Mesenchymal stem cell (in vitro differentiated cells and primary cell): ENCODE data around the gene TRPM3.

Experiments
- DNase-seq: peaks from one replicate; pipeline ENCODE4 v3.0.0-alpha.2; 2013
- H2AFZ ChIP-seq: one replicate; pipeline ENCODE4 v1.6.1; 2013; ENCODE audit warnings: low read depth, mild to moderate bottlenecking, control low read depth, inconsistent platforms, low read length, moderate library complexity
- H2AK5ac ChIP-seq: 2 replicates; pipeline ENCODE4 v1.6.1; 2013; ENCODE audit warnings: low read length, moderate library complexity, mild to moderate bottlenecking, inconsistent platforms; ENCODE audit not compliant: severe bottlenecking
- H2BK120ac ChIP-seq: one replicate; pipeline ENCODE4 v1.6.1; 2013; ENCODE audit warnings: low read depth, mild to moderate bottlenecking, inconsistent platforms, low read length, moderate library complexity
- H2BK12ac ChIP-seq, 2 experiments: one replicate each; pipeline ENCODE4 v1.6.1; 2013; ENCODE audit warnings: inconsistent platforms in 2 of 2, low read length in 2 of 2, mild to moderate bottlenecking in 2 of 2, moderate library complexity in 2 of 2, control low read depth in 1 of 2
- H2BK15ac ChIP-seq: one replicate; pipeline ENCODE4 v1.6.1; 2013; ENCODE audit warnings: mild to moderate bottlenecking, low read depth, inconsistent platforms; ENCODE audit not compliant: poor library complexity, severe bottlenecking
- H2BK5ac ChIP-seq: 2 replicates; pipeline ENCODE4 v1.6.1; 2013; ENCODE audit warnings: low read depth, mild to moderate bottlenecking, low read length, control low read depth, inconsistent platforms; ENCODE audit not compliant: poor library complexity, severe bottlenecking
- H3K14ac ChIP-seq, 2 experiments: one replicate each; pipeline ENCODE4 v1.6.1; 2013; ENCODE audit warnings: inconsistent platforms in 2 of 2, low read length in 2 of 2, control low read depth in 1 of 2, mild to moderate bottlenecking in 1 of 2, moderate library complexity in 1 of 2
- H3K18ac ChIP-seq, 2 experiments: one replicate each; pipeline ENCODE4 v1.6.1; 2013; ENCODE audit warnings: inconsistent platforms in 2 of 2, low read length in 2 of 2, control low read depth in 1 of 2, low read depth in 1 of 2, mild to moderate bottlenecking in 1 of 2
- H3K23ac ChIP-seq, 2 experiments: one replicate each; pipeline ENCODE4 v1.6.1; 2013; ENCODE audit warnings: inconsistent platforms in 2 of 2, low read length in 2 of 2, mild to moderate bottlenecking in 2 of 2, moderate library complexity in 2 of 2, control low read depth in 1 of 2
- H3K27ac ChIP-seq: 2 replicates; pipeline ENCODE4 v1.5.1; 2013; ENCODE audit warnings: mild to moderate bottlenecking, moderate library complexity, low read length, control low read depth, inconsistent platforms; ENCODE audit not compliant: poor library complexity, severe bottlenecking
- H3K27me3 ChIP-seq, 2 experiments: 2 replicates each; pipeline versions ENCODE4 v1.6.1 to v1.7.0; 2013; ENCODE audit warnings: low read length in 2 of 2, mild to moderate bottlenecking in 2 of 2, moderate library complexity in 2 of 2, control low read depth in 1 of 2, inconsistent platforms in 1 of 2; ENCODE audit not compliant: control insufficient read depth in 1 of 2, insufficient read depth in 1 of 2
- H3K36me3 ChIP-seq, 2 experiments: 2 replicates each; pipeline versions ENCODE4 v1.6.1 to v1.7.0; 2013; ENCODE audit warnings: low read length in 2 of 2, control low read depth in 1 of 2, inconsistent platforms in 1 of 2, low read depth in 1 of 2, mild to moderate bottlenecking in 1 of 2; ENCODE audit not compliant: insufficient read depth in 2 of 2, control insufficient read depth in 1 of 2
- H3K4ac ChIP-seq, 2 experiments: one replicate each; pipeline ENCODE4 v1.6.1; 2013; ENCODE audit warnings: inconsistent platforms in 2 of 2, low read length in 2 of 2, mild to moderate bottlenecking in 2 of 2, moderate library complexity in 2 of 2, control low read depth in 1 of 2, low read depth in 1 of 2
- H3K4me1 ChIP-seq: 2 replicates; pipeline ENCODE4 v1.6.1; 2013; ENCODE audit warnings: low read depth, low read length, control low read depth; ENCODE audit not compliant: control insufficient read depth, insufficient read depth
- H3K4me2 ChIP-seq: 2 replicates; pipeline ENCODE4 v1.6.1; 2013; ENCODE audit warnings: low read length, mild to moderate bottlenecking, inconsistent platforms; ENCODE audit not compliant: poor library complexity, severe bottlenecking
- H3K4me3 ChIP-seq, 2 experiments: 2 replicates each; pipeline versions ENCODE4 v1.5.1 to v1.7.0; 2013; ENCODE audit warnings: low read length in 2 of 2, mild to moderate bottlenecking in 2 of 2, control low read depth in 1 of 2, low read depth in 1 of 2; ENCODE audit not compliant: insufficient read depth in 1 of 2
- H3K79me1 ChIP-seq: replicated peaks from 2 replicates; pipeline ENCODE4 v1.6.1; 2013; ENCODE audit warnings: mild to moderate bottlenecking, control low read depth, low read length, inconsistent platforms; ENCODE audit not compliant: poor library complexity, severe bottlenecking
- H3K9ac ChIP-seq: 2 replicates; pipeline ENCODE4 v1.7.0; 2013; ENCODE audit warnings: mild to moderate bottlenecking, low read length, moderate library complexity
- H3K9me3 ChIP-seq: 2 replicates; pipeline ENCODE4 v1.7.0; 2013; ENCODE audit warnings: mild to moderate bottlenecking, low read length; ENCODE audit not compliant: control insufficient read depth
- H4K8ac ChIP-seq: one replicate; pipeline ENCODE4 v1.6.1; 2013; ENCODE audit warnings: inconsistent platforms, mild to moderate bottlenecking, low read length, moderate library complexity
- H4K91ac ChIP-seq: one replicate; pipeline ENCODE4 v1.6.1; 2013; ENCODE audit warnings: mild to moderate bottlenecking, low read length, inconsistent platforms
- WGBS: methylation state at CpG from one replicate; pipeline ENCODE4 v1.1.7; 2013; ENCODE audit warnings: mixed read lengths; 5-methylcytosine and 5-hydroxymethylcytosine counted together

Gene TRPM3

DNA sequence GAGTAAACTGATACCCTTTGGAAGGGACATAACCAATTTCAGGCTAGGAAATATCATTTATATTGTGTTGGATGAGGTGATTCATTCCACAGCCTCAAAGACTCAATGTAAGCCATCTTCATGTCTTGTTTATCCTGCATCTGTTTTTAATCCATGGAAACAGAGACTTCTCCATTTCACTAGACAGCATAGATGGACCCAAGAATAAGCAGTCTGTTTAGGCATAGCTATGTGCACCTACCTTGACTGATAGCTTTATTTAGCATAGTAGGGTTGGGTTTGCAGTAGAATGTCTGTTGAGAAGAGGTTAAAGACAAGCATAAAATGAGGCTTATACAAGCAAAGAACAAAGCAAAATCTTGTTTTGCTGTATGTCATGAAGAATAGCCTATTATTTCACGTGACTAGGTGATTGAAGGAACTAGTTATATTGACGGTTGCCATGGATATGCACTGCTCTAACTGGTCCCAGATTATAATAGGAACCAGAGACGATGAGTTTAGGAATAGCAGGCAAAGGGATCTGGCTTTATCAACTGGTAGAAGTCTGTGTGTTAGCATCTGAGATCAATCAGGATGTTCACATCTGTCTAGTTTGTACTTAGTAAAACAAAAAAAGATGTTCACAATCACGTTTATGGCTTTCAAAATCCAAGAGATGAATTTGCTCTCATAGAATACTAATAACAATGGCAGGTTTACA, 552.2 kb downstream of the TRPM3 start:
- DNase-seq = peak; percentile 78
- Histone ChIP-seq H4K91ac (no peak overlapping the region), H3K4ac (no peak overlapping the region), H3K36me3 (no peaks in the 10 kb centered on the region), H3K9ac (no peak overlapping the region), H3K14ac (no peak overlapping the region), H2AK5ac (no peak overlapping the region), H2BK12ac (no peak overlapping the region), H2BK5ac (no peak overlapping the region), H3K27me3 (no peaks in the 10 kb centered on the region), H2AFZ (no peak overlapping the region), H3K23ac (no peak overlapping the region), H3K4me3 (no peak overlapping the region), H3K27ac (no peak overlapping the region), H2BK120ac (no peak overlapping the region), H3K79me1 (no peaks in the 10 kb centered on the region), H4K8ac (no peak overlapping the region), H3K4me1 (no peaks in the 10 kb centered on the region), H3K18ac (no peak overlapping the region), H3K9me3 (no peaks in the 10 kb centered on the region), H3K4me2 (no peak overlapping the region), H2BK15ac (no peak overlapping the region)
- 81% methylated on average over 3 of the region's 4 CpGs for WGBS

DNA sequence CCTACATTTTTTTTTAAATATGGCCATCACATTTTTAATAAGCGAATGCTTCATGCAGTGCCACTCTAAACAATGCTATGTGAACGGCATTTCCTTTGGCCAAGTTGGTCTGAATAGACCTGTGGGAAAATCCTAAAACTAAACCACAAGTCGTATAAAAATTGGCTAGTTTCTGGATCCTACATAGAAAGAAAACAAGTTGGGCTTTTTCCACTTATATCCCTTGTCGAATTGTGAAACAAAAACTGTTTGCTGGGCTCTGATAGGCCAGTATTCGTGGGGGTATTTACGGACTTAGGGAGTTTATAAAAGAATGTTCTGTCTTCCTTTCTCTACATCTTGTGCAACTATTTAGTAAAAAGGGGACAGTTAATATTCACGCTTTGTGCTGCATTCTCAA, 553.9 kb downstream of the TRPM3 start:
- H2BK12ac ChIP-seq = no peak overlapping the region
- no peak overlapping the region for H2AK5ac ChIP-seq
- no peaks in the 10 kb centered on the region for H3K36me3 ChIP-seq
- H3K9ac ChIP-seq = no peak overlapping the region
- no peak overlapping the region for H3K18ac ChIP-seq
- H2BK15ac ChIP-seq = no peak overlapping the region
- no peak overlapping the region for H4K91ac ChIP-seq
- no peaks in the 10 kb centered on the region for H3K9me3 ChIP-seq
- no peak overlapping the region for H4K8ac ChIP-seq
- H3K79me1 ChIP-seq = no peaks in the 10 kb centered on the region
- 85% methylated on average over 5 of the region's 7 CpGs for WGBS
- peaks cover 0 to 5% of the 10 kb centered on the region in 2 experiments for H3K27me3 ChIP-seq
- H2BK120ac ChIP-seq = no peak overlapping the region
- no peak overlapping the region for H3K4me2 ChIP-seq
- H3K4me3 ChIP-seq = no peak overlapping the region
- no peak overlapping the region for H2BK5ac ChIP-seq
- H3K14ac ChIP-seq = no peak overlapping the region
- no peak for DNase-seq
- no peak overlapping the region for H3K4ac ChIP-seq
- H3K4me1 ChIP-seq = no peaks in the 10 kb centered on the region
- no peak overlapping the region for H3K27ac ChIP-seq
- H2AFZ ChIP-seq = no peak overlapping the region
- H3K23ac ChIP-seq = no peak overlapping the region

DNA sequence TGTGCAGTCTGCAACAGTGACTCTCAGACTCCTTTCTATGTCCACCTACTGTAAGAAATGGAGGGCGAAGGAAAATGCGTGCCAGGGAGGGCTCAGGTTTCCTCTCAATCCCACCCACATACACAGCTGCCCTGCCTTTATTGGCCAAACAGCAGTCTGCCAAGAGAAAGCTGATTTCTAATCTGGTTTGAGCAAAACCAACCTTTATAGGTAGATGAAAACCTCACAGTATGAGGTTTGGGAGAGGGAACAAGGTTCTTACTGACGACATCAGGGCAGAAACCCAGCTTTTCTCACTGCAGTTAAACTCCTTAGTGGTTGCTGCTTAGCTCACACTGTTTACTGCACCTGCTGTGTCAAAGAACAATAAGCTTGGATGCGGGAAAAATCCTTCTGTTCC, 554.7 kb downstream of the TRPM3 start:
- Histone ChIP-seq H3K9me3 (no peaks in the 10 kb centered on the region), H3K18ac (no peak overlapping the region), H3K36me3 (no peaks in the 10 kb centered on the region), H2AK5ac (no peak overlapping the region), H2AFZ (no peak overlapping the region), H3K27me3 (peaks cover 0 to 5% of the 10 kb centered on the region in 2 experiments), H2BK12ac (no peak overlapping the region), H3K14ac (no peak overlapping the region), H3K4me1 (no peaks in the 10 kb centered on the region), H2BK15ac (no peak overlapping the region), H3K4ac (peak overlapping the region in 1 of 2 experiments; percentile 3), H3K4me2 (no peak overlapping the region), H3K9ac (no peak overlapping the region), H3K23ac (no peak overlapping the region), H2BK5ac (no peak overlapping the region), H2BK120ac (no peak overlapping the region), H3K4me3 (no peak overlapping the region), H3K79me1 (no peaks in the 10 kb centered on the region), H3K27ac (no peak overlapping the region), H4K91ac (no peak overlapping the region), H4K8ac (no peak overlapping the region)
- no peak for DNase-seq
- 63% methylated on average over 4 of the region's 4 CpGs for WGBS

DNA sequence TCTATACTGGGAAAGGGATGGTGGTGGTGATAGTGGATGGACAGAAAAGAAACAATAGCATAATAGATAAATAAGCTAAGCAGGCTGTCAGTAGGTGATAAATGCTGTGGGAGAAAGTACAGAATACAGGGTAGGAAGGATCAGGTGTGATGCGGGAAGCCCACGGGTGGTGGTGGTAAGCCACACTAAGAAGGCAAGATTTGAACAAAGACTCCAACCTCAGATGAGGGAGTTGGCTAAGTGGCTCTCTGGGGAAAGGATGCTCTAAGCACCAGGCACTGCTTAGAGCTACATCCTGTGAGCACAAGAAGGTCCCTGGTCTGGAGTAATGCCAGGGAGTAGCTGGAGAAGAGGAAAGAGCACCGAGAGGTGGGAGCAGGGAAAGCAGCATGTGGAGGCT, 555.4 kb downstream of the TRPM3 start:
- WGBS = 99% methylated on average over 3 of the region's 3 CpGs
- H4K8ac ChIP-seq = no peak overlapping the region
- H3K23ac ChIP-seq = no peak overlapping the region
- no peaks in the 10 kb centered on the region for H3K79me1 ChIP-seq
- H4K91ac ChIP-seq = no peak overlapping the region
- no peaks in the 10 kb centered on the region for H3K9me3 ChIP-seq
- no peak overlapping the region for H3K9ac ChIP-seq
- H2AK5ac ChIP-seq = no peak overlapping the region
- H3K14ac ChIP-seq = no peak overlapping the region
- DNase-seq = no peak
- no peak overlapping the region for H2AFZ ChIP-seq
- H2BK12ac ChIP-seq = peak overlapping the region in 1 of 2 experiments; percentile 38
- no peaks in the 10 kb centered on the region for H3K4me1 ChIP-seq
- H2BK5ac ChIP-seq = no peak overlapping the region
- H3K18ac ChIP-seq = peak overlapping the region in 1 of 2 experiments; percentile 54
- H3K4me3 ChIP-seq = no peak overlapping the region
- no peak overlapping the region for H3K27ac ChIP-seq
- no peak overlapping the region for H2BK15ac ChIP-seq
- peak overlapping the region in 1 of 2 experiments; percentile 78 for H3K4ac ChIP-seq
- H3K27me3 ChIP-seq = peaks cover 0 to 5% of the 10 kb centered on the region in 2 experiments
- no peaks in the 10 kb centered on the region for H3K36me3 ChIP-seq
- H3K4me2 ChIP-seq = no peak overlapping the region
- H2BK120ac ChIP-seq = no peak overlapping the region
